SK-N-SH treated with all-trans-retinoic acid at 6 μM for 48 hours (cell line): ENCODE results near the gene DLL4.

Source experiments
- CREB5 ChIP-seq: fragments of 250-450 bp; sonication (Bioruptor Pico); IDR thresholded peaks from 2 replicates; pipeline ENCODE4 v1.5.1; 2020; ENCODE audit warnings: low read depth, mild to moderate bottlenecking, moderate library complexity
- GLIS3 ChIP-seq: fragments of 250-450 bp; sonication (Bioruptor Pico); IDR thresholded peaks from 2 replicates; pipeline ENCODE4 v1.5.0; 2020; ENCODE audit warnings: mild to moderate bottlenecking, moderate library complexity
- ISL1 ChIP-seq: fragments of 250-450 bp; sonication (Bioruptor Pico); IDR thresholded peaks from 2 replicates; pipeline ENCODE4 v2.1.2; 2022; ENCODE audit warnings: mild to moderate bottlenecking, moderate library complexity
- RARB ChIP-seq: fragments of 250-450 bp; sonication (Bioruptor Pico); IDR thresholded peaks from 2 replicates; pipeline ENCODE4 v1.8.0; 2021; ENCODE audit warnings: mild to moderate bottlenecking, moderate library complexity
- TCF4 ChIP-seq: fragments of 250-450 bp; sonication (Bioruptor Pico); IDR thresholded peaks from 2 replicates; pipeline ENCODE4 v1.8.0; 2021; ENCODE audit warnings: mild to moderate bottlenecking, moderate library complexity, borderline replicate concordance
- ZNF8 ChIP-seq: fragments of 450-650 bp; formaldehyde crosslinking; IDR thresholded peaks from 2 replicates; pipeline ENCODE4 v1.5.0; 2020; ENCODE audit warnings: mild to moderate bottlenecking, moderate library complexity

GRCh38 chr15:40899536-40900207, 29.5 kb upstream of the DLL4 start:
- no peak for TF ChIP-seq CREB5 (CRISPR knock-in tag)
- TF ChIP-seq TCF4 (CRISPR knock-in tag): no peak
- TF ChIP-seq GLIS3 (CRISPR knock-in tag): no peak
- TF ChIP-seq ZNF8: no peak
- TF ChIP-seq ISL1 (CRISPR knock-in tag): no peak
- no peak for TF ChIP-seq RARB
